HepG2 (cell line): ENCODE data around the gene GLYATL3. TPM values are rescaled to one million over a fixed set of nuclear protein-coding genes. Genes with fewer than 3 reads are reported as not detected.
A peak's percentile ranks its signal among the peaks of the same experiment; 100 is the strongest.

Experiments
- CHD2 ChIP-seq: IDR thresholded peaks from 2 replicates; pipeline ENCODE4 v1.6.1; 2011; ENCODE audit warnings: low read depth, low read length, improper control_type of control experiment
- HMG20B ChIP-seq: conservative IDR thresholded peaks from 2 replicates; pipeline ENCODE4 v1.6.1; 2016; ENCODE audit warnings: missing genetic modification reagents, missing compliant biosample characterization
- KLF6 ChIP-seq: IDR thresholded peaks from 2 replicates; pipeline ENCODE4 v1.8.0; 2016; ENCODE audit warnings: missing biosample characterization, missing genetic modification reagents
- NFIB ChIP-seq: sonication (generic); formaldehyde crosslinking; IDR thresholded peaks from 2 replicates; pipeline ENCODE4 v1.9.0; 2021; ENCODE audit warnings: missing genetic modification reagents, mild to moderate bottlenecking, borderline replicate concordance
- SPEN ChIP-seq: sonication (generic); formaldehyde crosslinking; IDR thresholded peaks from 2 replicates; pipeline ENCODE4 v1.5.1; 2020; ENCODE audit warnings: low read depth, mild to moderate bottlenecking, missing genetic modification reagents
- STAT5B ChIP-seq: sonication (generic); formaldehyde crosslinking; IDR thresholded peaks from 2 replicates; pipeline ENCODE4 v1.4.0; 2020; ENCODE audit warnings: missing genetic modification reagents
- ZBTB33 ChIP-seq: sonication (generic); formaldehyde crosslinking; IDR thresholded peaks from 2 replicates; pipeline ENCODE4 v1.4.0; 2020; ENCODE audit warnings: missing genetic modification reagents
- ZBTB4 ChIP-seq: sonication (generic); formaldehyde crosslinking; IDR thresholded peaks from 2 replicates; pipeline ENCODE4 v1.4.0; 2020; ENCODE audit warnings: missing genetic modification reagents, mild to moderate bottlenecking, borderline replicate concordance
- ZKSCAN8 ChIP-seq: IDR thresholded peaks from 2 replicates; pipeline ENCODE4 v1.6.1; 2016; ENCODE audit warnings: borderline replicate concordance, missing genetic modification reagents, missing compliant biosample characterization
- ZNF121 ChIP-seq: sonication (generic); formaldehyde crosslinking; IDR thresholded peaks from 2 replicates; pipeline ENCODE4 v1.5.0; 2020; ENCODE audit warnings: mild to moderate bottlenecking, missing genetic modification reagents
- ZNF589 ChIP-seq: sonication (generic); formaldehyde crosslinking; conservative IDR thresholded peaks from 2 replicates; pipeline ENCODE4 v1.8.0; 2022; ENCODE audit warnings: mild to moderate bottlenecking, moderate library complexity, missing genetic modification reagents
- ZNF782 ChIP-seq: sonication (generic); formaldehyde crosslinking; IDR thresholded peaks from 2 replicates; pipeline ENCODE4 v1.4.0; 2020; ENCODE audit warnings: missing genetic modification reagents, mild to moderate bottlenecking, borderline replicate concordance
- polyA plus RNA-seq, 8 experiments: library from polyadenylated mRNA; depleted of rRNA in 3 of 8; stranded (reverse) in 7 of 8; unstranded in 1 of 8; fragments of >200 nt; fragmentation: Illumina TruSeq in 4 of 8; extraction: Trizol in 4 of 8; gene quantifications; 2 replicates each; pipeline versions ENCODE4 v1.2.1 to v1.2.3, GENCODE V29; 2011 to 2016; ENCODE audit warnings: low read depth in 4 of 8, missing spikeins in 1 of 8, mixed read lengths in 1 of 8; ENCODE audit not compliant: insufficient read depth in 1 of 8
- total RNA-seq, 5 experiments: library from RNA; depleted of rRNA; stranded (reverse); fragments of >200 nt; fragmentation: Illumina TruSeq; extraction: Trizol; gene quantifications; 2 replicates each; pipeline ENCODE4 v1.2.3, GENCODE V29; 2016; ENCODE audit warnings: low read depth in 1 of 5
- TF ChIP-seq, protein P1 (sequence below): sonication (generic); formaldehyde crosslinking; IDR thresholded peaks from one replicate; pipeline ENCODE4 v1.5.1; 2020; ENCODE audit warnings: mild to moderate bottlenecking, missing genetic modification reagents; ENCODE audit errors: not compliant biosample characterization
- TF ChIP-seq, protein P2 (sequence below): IDR thresholded peaks from 2 replicates; pipeline ENCODE4 v1.6.1; 2016

Gene GLYATL3
- total and polyA plus RNA-seq, 2 of the 13 experiments (the other 11 are each of a cell fraction or from before 2014, with no cell fraction given), result 0.05 TPM; not detected in 1

- TF ChIP-seq, protein P1, sequence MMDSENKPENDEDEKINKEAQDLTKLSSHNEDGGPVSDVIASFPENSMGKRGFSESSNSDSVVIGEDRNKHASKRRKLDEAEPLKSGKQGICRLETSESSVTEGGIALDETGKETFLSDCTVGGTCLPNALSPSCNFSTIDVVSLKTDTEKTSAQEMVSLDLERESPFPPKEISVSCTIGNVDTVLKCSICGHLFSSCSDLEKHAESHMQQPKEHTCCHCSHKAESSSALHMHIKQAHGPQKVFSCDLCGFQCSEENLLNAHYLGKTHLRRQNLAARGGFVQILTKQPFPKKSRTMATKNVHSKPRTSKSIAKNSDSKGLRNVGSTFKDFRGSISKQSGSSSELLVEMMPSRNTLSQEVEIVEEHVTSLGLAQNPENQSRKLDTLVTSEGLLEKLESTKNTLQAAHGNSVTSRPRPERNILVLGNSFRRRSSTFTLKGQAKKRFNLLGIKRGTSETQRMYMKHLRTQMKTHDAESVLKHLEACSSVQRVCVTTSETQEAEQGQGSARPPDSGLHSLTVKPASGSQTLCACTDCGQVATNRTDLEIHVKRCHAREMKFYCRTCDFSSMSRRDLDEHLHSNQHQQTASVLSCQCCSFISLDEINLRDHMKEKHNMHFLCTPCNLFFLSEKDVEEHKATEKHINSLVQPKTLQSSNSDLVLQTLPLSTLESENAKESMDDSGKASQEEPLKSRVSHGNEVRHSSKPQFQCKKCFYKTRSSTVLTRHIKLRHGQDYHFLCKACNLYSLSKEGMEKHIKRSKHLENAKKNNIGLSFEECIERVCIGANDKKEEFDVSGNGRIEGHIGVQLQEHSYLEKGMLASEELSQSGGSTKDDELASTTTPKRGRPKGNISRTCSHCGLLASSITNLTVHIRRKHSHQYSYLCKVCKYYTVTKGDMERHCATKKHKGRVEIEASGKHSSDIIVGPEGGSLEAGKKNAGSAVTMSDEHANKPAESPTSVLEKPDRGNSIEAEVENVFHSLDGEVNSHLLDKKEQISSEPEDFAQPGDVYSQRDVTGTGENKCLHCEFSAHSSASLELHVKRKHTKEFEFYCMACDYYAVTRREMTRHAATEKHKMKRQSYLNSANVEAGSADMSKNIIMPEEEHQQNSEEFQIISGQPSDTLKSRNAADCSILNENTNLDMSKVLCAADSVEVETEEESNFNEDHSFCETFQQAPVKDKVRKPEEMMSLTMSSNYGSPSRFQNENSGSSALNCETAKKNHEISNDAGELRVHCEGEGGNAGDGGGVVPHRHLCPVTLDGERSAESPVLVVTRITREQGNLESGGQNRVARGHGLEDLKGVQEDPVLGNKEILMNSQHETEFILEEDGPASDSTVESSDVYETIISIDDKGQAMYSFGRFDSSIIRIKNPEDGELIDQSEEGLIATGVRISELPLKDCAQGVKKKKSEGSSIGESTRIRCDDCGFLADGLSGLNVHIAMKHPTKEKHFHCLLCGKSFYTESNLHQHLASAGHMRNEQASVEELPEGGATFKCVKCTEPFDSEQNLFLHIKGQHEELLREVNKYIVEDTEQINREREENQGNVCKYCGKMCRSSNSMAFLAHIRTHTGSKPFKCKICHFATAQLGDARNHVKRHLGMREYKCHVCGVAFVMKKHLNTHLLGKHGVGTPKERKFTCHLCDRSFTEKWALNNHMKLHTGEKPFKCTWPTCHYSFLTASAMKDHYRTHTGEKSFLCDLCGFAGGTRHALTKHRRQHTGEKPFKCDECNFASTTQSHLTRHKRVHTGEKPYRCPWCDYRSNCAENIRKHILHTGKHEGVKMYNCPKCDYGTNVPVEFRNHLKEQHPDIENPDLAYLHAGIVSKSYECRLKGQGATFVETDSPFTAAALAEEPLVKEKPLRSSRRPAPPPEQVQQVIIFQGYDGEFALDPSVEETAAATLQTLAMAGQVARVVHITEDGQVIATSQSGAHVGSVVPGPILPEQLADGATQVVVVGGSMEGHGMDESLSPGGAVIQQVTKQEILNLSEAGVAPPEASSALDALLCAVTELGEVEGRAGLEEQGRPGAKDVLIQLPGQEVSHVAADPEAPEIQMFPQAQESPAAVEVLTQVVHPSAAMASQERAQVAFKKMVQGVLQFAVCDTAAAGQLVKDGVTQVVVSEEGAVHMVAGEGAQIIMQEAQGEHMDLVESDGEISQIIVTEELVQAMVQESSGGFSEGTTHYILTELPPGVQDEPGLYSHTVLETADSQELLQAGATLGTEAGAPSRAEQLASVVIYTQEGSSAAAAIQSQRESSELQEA (CRISPR knock-in tag), result no peak
- TF ChIP-seq SPEN (no peak), NFIB (CRISPR knock-in tag) (no peak), ZNF589 (CRISPR knock-in tag) (peak; percentile 86), ZKSCAN8 (CRISPR knock-in tag) (peak; percentile 93), ZNF782 (peak; percentile 31; the same call in 1 of the 2 replicates), ZBTB33 (CRISPR knock-in tag) (0 out of 2 replicates have a peak, but pooled peaks have one; percentile 47), STAT5B (CRISPR knock-in tag) (no peak), KLF6 (CRISPR knock-in tag) (peak; percentile 62; the same call in 1 of the 2 replicates), ZNF121 (CRISPR knock-in tag) (peak; percentile 35; the same call in 1 of the 2 replicates), ZBTB4 (CRISPR knock-in tag) (no peak), CHD2 (no peak), HMG20B (CRISPR knock-in tag) (peak; percentile 91)
- TF ChIP-seq, protein P2, sequence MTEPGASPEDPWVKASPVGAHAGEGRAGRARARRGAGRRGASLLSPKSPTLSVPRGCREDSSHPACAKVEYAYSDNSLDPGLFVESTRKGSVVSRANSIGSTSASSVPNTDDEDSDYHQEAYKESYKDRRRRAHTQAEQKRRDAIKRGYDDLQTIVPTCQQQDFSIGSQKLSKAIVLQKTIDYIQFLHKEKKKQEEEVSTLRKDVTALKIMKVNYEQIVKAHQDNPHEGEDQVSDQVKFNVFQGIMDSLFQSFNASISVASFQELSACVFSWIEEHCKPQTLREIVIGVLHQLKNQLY (CRISPR knock-in tag), result peak; percentile 97
These were observed 23.2 kb downstream of the GLYATL3 start (continued) for GRCh38 chr6:49522710-49523593.
